ENCODE results near the gene CFAP54. TPM values are rescaled to one million over a fixed set of nuclear protein-coding genes. Genes with fewer than 3 reads are reported as not detected.
A peak's percentile ranks its signal among the peaks of the same experiment; 100 is the strongest.

CFAP54 gene
- total and polyA plus RNA-seq, 2 of the 4 experiments (the other 2 are of a cell fraction), result 0.18 to 0.41 TPM

- no peak for ATAC-seq (ENCODE audit: low read depth)
- dilution Hi-C loops (cut with HindIII; ENCODE audit: low sequenced_read_pairs, unreplicated experiment), result no loop called here
- no peak for DNase-seq
- Histone ChIP-seq H4K5ac (ENCODE audit: low read depth, low read length) (0 out of 2 replicates have a peak overlapping the region, but pooled peaks have one; percentile 36), H4K8ac (ENCODE audit: low read depth in 2 of 2, low read length in 2 of 2) (no peak overlapping the region), H3K23ac (ENCODE audit: low read depth, low read length) (no peak overlapping the region), H3K9me1 (ENCODE audit: insufficient read depth, low read length) (peaks cover 6% of the 10 kb centered on the region; the same call in 1 of the 2 replicates), H3K4me1 (ENCODE audit: control insufficient read depth, insufficient read depth, low read length) (peaks cover 14% of the 10 kb centered on the region), H2BK20ac (ENCODE audit: low read depth, low read length) (peak overlapping the region; percentile 62; the same call in 1 of the 2 replicates), H4K20me1 (ENCODE audit: insufficient read depth, low read length) (no peaks in the 10 kb centered on the region), H2BK120ac (ENCODE audit: low read depth, low read length) (peak overlapping the region; percentile 46; the same call in 1 of the 2 replicates), H2BK5ac (ENCODE audit: low read depth, low read length, poor library complexity, severe bottlenecking) (peak overlapping the region; percentile 17), H3K9me3 (ENCODE audit: control insufficient read depth, insufficient read depth, low read length) (no peaks in the 10 kb centered on the region), H2BK15ac (ENCODE audit: low read depth, low read length) (no peak overlapping the region; the same call in 1 of the 3 replicates), H3K36me3 (ENCODE audit: control insufficient read depth, insufficient read depth, low read length) (no peaks in the 10 kb centered on the region), H3K4me2 (ENCODE audit: low read depth, low read length) (no peak overlapping the region), H2AK5ac (ENCODE audit: low read depth, low read length) (peak overlapping the region; percentile 75; the same call in 1 of the 2 replicates), H3K79me1 (ENCODE audit: low read depth in 1 of 2, low read length in 2 of 2) (no peaks in the 10 kb centered on the region), H4K91ac (ENCODE audit: insufficient read depth, low read depth, low read length) (no peak overlapping the region; the same call in 1 of the 2 replicates), H3K4me3 (ENCODE audit: insufficient read depth, low read depth, low read length) (no peak overlapping the region), H3K27ac (ENCODE audit: insufficient read depth, low read length) (no peak overlapping the region), H3K4ac (ENCODE audit: low read depth, low read length) (peak overlapping the region; percentile 71), H3K18ac (ENCODE audit: low read depth, low read length) (peak overlapping the region; percentile 82; the same call in 1 of the 2 replicates), H2AK9ac (replicated peaks; ENCODE audit: low read depth, low read length, poor library complexity) (no peak overlapping the region), H3K27me3 (ENCODE audit: control insufficient read depth, insufficient read depth, low read length) (no peaks in the 10 kb centered on the region; the same call in 1 of the 2 replicates), H3K9ac (ENCODE audit: low read depth, low read length) (no peak overlapping the region), H3K14ac (replicated peaks; ENCODE audit: low read depth, low read length) (0 out of 2 replicates have a peak overlapping the region, but pooled peaks have one; percentile 76), H2AFZ (replicated peaks; ENCODE audit: low read length, poor library complexity) (no peak overlapping the region), H3K56ac (ENCODE audit: extremely low read depth, insufficient read depth, low read length) (no peak overlapping the region)
- in situ Hi-C loops (cut with MboI; ENCODE audit: low sequenced_read_pairs), result no loop called here
- TF ChIP-seq USF2 (IDR thresholded peaks at IDR 0.05; ENCODE audit: low read depth, low read length), result no peak
- TF ChIP-seq CHD1 (IDR thresholded peaks at IDR 0.05; ENCODE audit: low read depth, low read length), result no peak
- TF ChIP-seq RFX5 (IDR thresholded peaks at IDR 0.05; ENCODE audit: low read depth, low read length), result no peak
- TF ChIP-seq NFE2L2 (IDR thresholded peaks at IDR 0.05; ENCODE audit: low read depth, low read length), result no peak
- no peak for TF ChIP-seq CEBPB (IDR thresholded peaks at IDR 0.05; ENCODE audit: low read depth, low read length)
- TF ChIP-seq, protein P1, sequence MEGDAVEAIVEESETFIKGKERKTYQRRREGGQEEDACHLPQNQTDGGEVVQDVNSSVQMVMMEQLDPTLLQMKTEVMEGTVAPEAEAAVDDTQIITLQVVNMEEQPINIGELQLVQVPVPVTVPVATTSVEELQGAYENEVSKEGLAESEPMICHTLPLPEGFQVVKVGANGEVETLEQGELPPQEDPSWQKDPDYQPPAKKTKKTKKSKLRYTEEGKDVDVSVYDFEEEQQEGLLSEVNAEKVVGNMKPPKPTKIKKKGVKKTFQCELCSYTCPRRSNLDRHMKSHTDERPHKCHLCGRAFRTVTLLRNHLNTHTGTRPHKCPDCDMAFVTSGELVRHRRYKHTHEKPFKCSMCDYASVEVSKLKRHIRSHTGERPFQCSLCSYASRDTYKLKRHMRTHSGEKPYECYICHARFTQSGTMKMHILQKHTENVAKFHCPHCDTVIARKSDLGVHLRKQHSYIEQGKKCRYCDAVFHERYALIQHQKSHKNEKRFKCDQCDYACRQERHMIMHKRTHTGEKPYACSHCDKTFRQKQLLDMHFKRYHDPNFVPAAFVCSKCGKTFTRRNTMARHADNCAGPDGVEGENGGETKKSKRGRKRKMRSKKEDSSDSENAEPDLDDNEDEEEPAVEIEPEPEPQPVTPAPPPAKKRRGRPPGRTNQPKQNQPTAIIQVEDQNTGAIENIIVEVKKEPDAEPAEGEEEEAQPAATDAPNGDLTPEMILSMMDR (conservative IDR thresholded peaks at IDR 0.05; ENCODE audit: low read depth, low read length), result no peak
- no peak for TF ChIP-seq RCOR1 (IDR thresholded peaks at IDR 0.05; ENCODE audit: insufficient replicate concordance, low read length)
- no peak for TF ChIP-seq POLR2A (IDR thresholded peaks at IDR 0.05; ENCODE audit: low read depth, low read length)
- no peak for TF ChIP-seq RAD21 (IDR thresholded peaks at IDR 0.05; ENCODE audit: low read length)
- no peak for TF ChIP-seq BHLHE40 (IDR thresholded peaks at IDR 0.05; ENCODE audit: low read depth, low read length)
- no peak for TF ChIP-seq MXI1 (IDR thresholded peaks at IDR 0.05; ENCODE audit: borderline replicate concordance, low read depth, low read length)
- no peak for TF ChIP-seq SMC3 (IDR thresholded peaks at IDR 0.05; ENCODE audit: low read depth, low read length)
- TF ChIP-seq MAZ (IDR thresholded peaks at IDR 0.05; ENCODE audit: borderline replicate concordance, low read depth, low read length), result no peak
- TF ChIP-seq FOS (IDR thresholded peaks at IDR 0.05; ENCODE audit: low read depth, low read length), result no peak
- TF ChIP-seq MAFK (IDR thresholded peaks at IDR 0.05; ENCODE audit: low read depth, low read length), result no peak
- TF ChIP-seq ELK1 (IDR thresholded peaks at IDR 0.05; ENCODE audit: borderline replicate concordance, low read depth, low read length), result no peak
- no TSS peak for BruUV-seq (replicated peaks)
- WGBS, 2 experiments (ENCODE audit: extremely low coverage in 2 of 2, insufficient read length in 1 of 2), result 70% methylated on average over 2 of the region's 5 CpGs; no CpG with 5 or more reads in 1 of the 2 experiments
- POLR2A ChIA-PET (ENCODE audit: unreplicated experiment), result no interaction called here
- CTCF ChIA-PET, result interaction anchor here (1.0 kb wide), 1 partner anchor 75 kb away, joined by 4 read pairs; no protein-coding TSS in a partner anchor
- intact Hi-C loops (cut with micrococcal nuclease), result no loop called here
Observed at GRCh38 chr12:96472384-96472783, 17.0 kb upstream of the CFAP54 start.

Measured in IMR-90 (cell line).